Measurements from ENCODE around the gene INPP4B. TPM values are rescaled to one million over a fixed set of nuclear protein-coding genes. Genes with fewer than 3 reads are reported as not detected.

INPP4B gene
- total and polyA plus RNA-seq, 7 donors, result 4.2 to 27.3 (median 17.2) TPM

DNA sequence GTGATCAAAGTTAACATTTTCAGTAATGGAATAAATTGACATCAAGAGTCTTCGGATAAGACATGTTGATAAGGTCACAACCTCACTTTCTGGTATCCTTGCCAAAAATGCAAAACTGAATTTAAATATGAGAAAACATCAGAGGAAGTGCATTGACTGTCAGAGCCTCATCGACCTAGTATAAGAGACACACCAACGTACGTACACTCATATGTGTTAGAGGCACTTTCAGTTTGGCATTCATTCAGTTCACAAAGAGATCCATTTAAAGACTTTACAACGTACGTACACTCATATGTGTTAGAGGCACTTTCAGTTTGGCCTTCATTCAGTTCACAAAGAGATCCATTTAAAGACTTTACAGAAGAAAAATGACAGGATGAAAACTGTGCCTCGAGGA, 280.3 kb downstream of the INPP4B start:
- H3K36me3 ChIP-seq, result no peaks in the 10 kb centered on the region
- TF ChIP-seq POLR2AphosphoS5 (IDR thresholded peaks at IDR 0.05) (no peak), POLR2A (IDR thresholded peaks at IDR 0.05) (no peak), EP300 (IDR thresholded peaks at IDR 0.05) (no peak), CTCF (IDR thresholded peaks at IDR 0.05) (no peak)
- 16 to 58% methylated on average over 7 of the region's 7 CpGs for WGBS, 2 donors
- no peaks in the 10 kb centered on the region for H3K27me3 ChIP-seq
- no peaks in the 10 kb centered on the region for H3K9me3 ChIP-seq
- no peak for DNase-seq
- H3K4me1 ChIP-seq, result peaks cover 0 to 9% (median 3%) of the 10 kb centered on the region in 4 donors
- H3K4me3 ChIP-seq, result no peak overlapping the region
- intact Hi-C loops (cut with DNase I), result no loop called here
- no peak overlapping the region for H3K27ac ChIP-seq

DNA sequence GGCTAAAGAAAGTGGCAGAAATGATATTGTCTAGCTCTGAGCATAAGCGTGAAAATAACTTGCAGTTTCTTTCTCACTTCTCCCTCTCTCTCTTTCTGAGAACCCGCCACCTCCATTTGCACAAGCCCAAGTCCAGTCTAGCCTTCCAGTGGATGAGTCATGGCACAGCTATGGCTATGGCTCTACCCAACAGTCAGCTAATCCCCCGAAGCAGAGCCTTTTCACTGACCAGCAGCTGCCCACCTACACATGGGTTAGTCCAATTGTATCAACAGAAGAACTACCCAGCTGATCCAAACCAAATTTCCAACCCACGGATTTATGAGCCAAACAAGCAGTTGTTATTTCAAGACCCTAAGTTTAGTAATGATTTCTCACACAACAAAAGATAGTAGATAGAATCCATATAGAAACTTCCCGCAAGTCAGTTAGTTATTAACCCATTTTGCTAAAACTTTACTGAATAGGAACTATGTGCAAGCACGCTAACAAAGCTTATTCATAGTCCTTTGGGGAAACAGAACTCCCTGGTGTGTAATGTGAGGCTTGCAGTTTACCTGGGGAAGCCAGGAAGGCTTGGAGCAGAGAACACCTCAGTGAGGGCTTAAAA, 282.3 kb downstream of the INPP4B start:
- no peak for TF ChIP-seq EP300 (IDR thresholded peaks at IDR 0.05)
- TF ChIP-seq CTCF (IDR thresholded peaks at IDR 0.05), result no peak
- no peak for TF ChIP-seq POLR2A (IDR thresholded peaks at IDR 0.05)
- no peak for TF ChIP-seq POLR2AphosphoS5 (IDR thresholded peaks at IDR 0.05)
- Histone ChIP-seq H3K27ac (no peak overlapping the region), H3K4me1 (peaks cover 0 to 12% (median 7%) of the 10 kb centered on the region in 4 donors), H3K36me3 (no peaks in the 10 kb centered on the region), H3K9me3 (no peaks in the 10 kb centered on the region), H3K4me3 (no peak overlapping the region), H3K27me3 (no peaks in the 10 kb centered on the region)
- no peak for DNase-seq
- intact Hi-C loops (cut with DNase I), result no loop called here
- 93 to 94% methylated on average over 6 of the region's 6 CpGs for WGBS, 2 donors

GRCh38 chr4:142559986-142560385, 286.1 kb downstream of the INPP4B start:
- WGBS, 2 donors, result 95 to 96% methylated on average over 4 of the region's 4 CpGs
- H3K27me3 ChIP-seq, result no peaks in the 10 kb centered on the region
- no peaks in the 10 kb centered on the region for H3K9me3 ChIP-seq
- H3K4me3 ChIP-seq, result no peak overlapping the region
- no peaks in the 10 kb centered on the region for H3K36me3 ChIP-seq
- DNase-seq, result no peak
- peaks cover 0 to 12% (median 4%) of the 10 kb centered on the region in 4 donors for H3K4me1 ChIP-seq
- TF ChIP-seq POLR2A (IDR thresholded peaks at IDR 0.05), result no peak
- no peak for TF ChIP-seq CTCF (IDR thresholded peaks at IDR 0.05)
- no peak for TF ChIP-seq EP300 (IDR thresholded peaks at IDR 0.05)
- TF ChIP-seq POLR2AphosphoS5 (IDR thresholded peaks at IDR 0.05), result no peak
- no peak overlapping the region for H3K27ac ChIP-seq
- intact Hi-C loops (cut with DNase I), result no loop called here

- no peak overlapping the region for H3K4me3 ChIP-seq
- WGBS, 2 donors, result 80 to 89% methylated on average over 4 of the region's 4 CpGs
Observed at GRCh38 chr4:142558851-142559250, 287.2 kb downstream of the INPP4B start.

More at GRCh38 chr4:142558851-142559250, 287.2 kb downstream of the INPP4B start:
- Histone ChIP-seq H3K9me3 (no peaks in the 10 kb centered on the region), H3K27ac (no peak overlapping the region), H3K36me3 (no peaks in the 10 kb centered on the region), H3K4me1 (peaks cover 0 to 12% (median 4%) of the 10 kb centered on the region in 4 donors), H3K27me3 (no peaks in the 10 kb centered on the region)
- TF ChIP-seq EP300 (IDR thresholded peaks at IDR 0.05), result no peak
- TF ChIP-seq POLR2AphosphoS5 (IDR thresholded peaks at IDR 0.05), result no peak
- TF ChIP-seq POLR2A (IDR thresholded peaks at IDR 0.05), result no peak
- TF ChIP-seq CTCF (IDR thresholded peaks at IDR 0.05), result no peak
- intact Hi-C loops (cut with DNase I), result no loop called here
- no peak for DNase-seq
